ENCODE results near the gene LZTS2. TPM values are rescaled to one million over a fixed set of nuclear protein-coding genes. Genes with fewer than 3 reads are reported as not detected.

LZTS2 gene
- total and polyA plus RNA-seq, 4 donors: 2.1 to 10.3 (median 9.5) TPM

GRCh38 chr10:101047961-101048892 is 48.6 kb downstream of the LZTS2 start:
- H3K4me3 ChIP-seq (ENCODE audit: low read depth in 1 of 3, low read length in 3 of 3): no peak overlapping the region
- no peak for DNase-seq (ENCODE audit: low spot score)
- no peak overlapping the region for H3K9ac ChIP-seq (ENCODE audit: low read depth in 1 of 2, low read length in 2 of 2)
- 15% methylated on average over 62 of the region's 62 CpGs for WGBS
- H3K27me3 ChIP-seq (ENCODE audit: control insufficient read depth in 4 of 4, insufficient read depth in 4 of 4, low read length in 3 of 4): peaks cover 0 to 6% (median 1%) of the 10 kb centered on the region in 4 donors
- TF ChIP-seq ZBTB33 (IDR thresholded peaks at IDR 0.05): no peak
- H3K27ac ChIP-seq (ENCODE audit: low read depth in 1 of 2, low read length in 2 of 2): no peak overlapping the region
- H3K36me3 ChIP-seq (ENCODE audit: control insufficient read depth in 4 of 4, insufficient read depth in 3 of 4, low read depth in 1 of 4, low read length in 3 of 4): no peaks in the 10 kb centered on the region
- no peaks in the 10 kb centered on the region for H3K9me3 ChIP-seq (ENCODE audit: control insufficient read depth in 4 of 4, low read length in 3 of 4)
- peaks cover 0 to 13% (median 8%) of the 10 kb centered on the region in 4 donors for H3K4me1 ChIP-seq (ENCODE audit: control insufficient read depth in 4 of 4, insufficient read depth in 4 of 4, low read length in 3 of 4)

GRCh38 chr10:101050208-101051069 is 50.8 kb downstream of the LZTS2 start:
- TF ChIP-seq ZBTB33 (IDR thresholded peaks at IDR 0.05) (no peak), RAD21 (IDR thresholded peaks at IDR 0.05) (peak; percentile 47 to 75), CTCF (IDR thresholded peaks at IDR 0.05; ENCODE audit: low read depth, low read length, missing input control) (peak; percentile 73)
- peak; percentile 85 for DNase-seq (ENCODE audit: low spot score)
- H3K9ac ChIP-seq (ENCODE audit: low read depth in 1 of 2, low read length in 2 of 2): no peak overlapping the region
- H3K36me3 ChIP-seq (ENCODE audit: control insufficient read depth in 4 of 4, insufficient read depth in 3 of 4, low read depth in 1 of 4, low read length in 3 of 4): no peaks in the 10 kb centered on the region
- no peak overlapping the region for H3K4me3 ChIP-seq (ENCODE audit: low read depth in 1 of 3, low read length in 3 of 3)
- 14% methylated on average over 42 of the region's 42 CpGs for WGBS
- H3K27me3 ChIP-seq (ENCODE audit: control insufficient read depth in 4 of 4, insufficient read depth in 4 of 4, low read length in 3 of 4): peaks cover 0 to 6% (median 2%) of the 10 kb centered on the region in 4 donors
- peaks cover 0 to 11% (median 5%) of the 10 kb centered on the region in 4 donors for H3K4me1 ChIP-seq (ENCODE audit: control insufficient read depth in 4 of 4, insufficient read depth in 4 of 4, low read length in 3 of 4)
- no peaks in the 10 kb centered on the region for H3K9me3 ChIP-seq (ENCODE audit: control insufficient read depth in 4 of 4, low read length in 3 of 4)
- no peak overlapping the region for H3K27ac ChIP-seq (ENCODE audit: low read depth in 1 of 2, low read length in 2 of 2)

GRCh38 chr10:101052285-101052684 is 52.7 kb downstream of the LZTS2 start:
- H3K4me1 ChIP-seq (ENCODE audit: control insufficient read depth in 4 of 4, insufficient read depth in 4 of 4, low read length in 3 of 4): peaks cover 0 to 11% (median 5%) of the 10 kb centered on the region in 4 donors
- no peak for TF ChIP-seq EGR1 (IDR thresholded peaks at IDR 0.05; ENCODE audit: low read depth in 2 of 2)
- no peak for TF ChIP-seq NR2F2 (IDR thresholded peaks at IDR 0.05)
- TF ChIP-seq FOXA2 (IDR thresholded peaks at IDR 0.05): no peak
- no peak for TF ChIP-seq ATF3 (IDR thresholded peaks at IDR 0.05)
- TF ChIP-seq YY1 (IDR thresholded peaks at IDR 0.05): no peak
- TF ChIP-seq RAD21 (IDR thresholded peaks at IDR 0.05): no peak
- no peak for TF ChIP-seq SP1 (IDR thresholded peaks at IDR 0.05)
- TF ChIP-seq HNF4G (IDR thresholded peaks at IDR 0.05): no peak
- DNase-seq (ENCODE audit: low spot score): no peak
- no peak overlapping the region for H3K4me3 ChIP-seq (ENCODE audit: low read depth in 1 of 3, low read length in 3 of 3)
- no peaks in the 10 kb centered on the region for H3K9me3 ChIP-seq (ENCODE audit: control insufficient read depth in 4 of 4, low read length in 3 of 4)
- WGBS: 98% methylated on average over 3 of the region's 3 CpGs
- H3K36me3 ChIP-seq (ENCODE audit: control insufficient read depth in 4 of 4, insufficient read depth in 3 of 4, low read depth in 1 of 4, low read length in 3 of 4): no peaks in the 10 kb centered on the region
- no peak overlapping the region for H3K27ac ChIP-seq (ENCODE audit: low read depth in 1 of 2, low read length in 2 of 2)
- no peak overlapping the region for H3K9ac ChIP-seq (ENCODE audit: low read depth in 1 of 2, low read length in 2 of 2)
- peaks cover 0 to 6% (median 2%) of the 10 kb centered on the region in 4 donors for H3K27me3 ChIP-seq (ENCODE audit: control insufficient read depth in 4 of 4, insufficient read depth in 4 of 4, low read length in 3 of 4)
